GM18498 (cell line): ENCODE data around the gene NR6A1.

Experiments
- ATAC-seq: cut with Tn5 transposase; IDR thresholded peaks from one replicate; pipeline ENCODE4 v1.9.1; 2021; ENCODE audit warnings: mild to moderate bottlenecking, moderate library complexity; ENCODE audit not compliant: unreplicated experiment

The NR6A1 gene

DNA sequence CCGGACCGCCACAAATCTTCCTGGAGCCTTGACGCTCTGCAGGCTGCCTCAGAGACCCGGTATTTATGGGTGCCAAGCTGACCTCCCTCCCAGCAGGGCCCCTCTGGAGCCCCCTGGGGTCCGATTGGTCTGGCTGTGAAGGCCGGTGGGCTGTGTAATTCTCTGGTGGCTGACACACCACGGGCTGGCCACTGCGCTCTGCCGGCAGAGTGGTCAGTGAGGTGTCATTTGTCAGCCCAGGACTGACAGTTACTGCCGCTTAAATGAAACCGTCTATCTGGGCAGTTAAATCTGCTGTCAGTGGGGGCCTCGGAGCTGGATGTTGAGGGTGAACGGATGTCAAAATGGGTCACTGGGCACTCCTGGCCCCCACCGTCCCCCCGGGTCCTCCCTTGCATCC lies 274.6 kb downstream of the NR6A1 start:
- no peak for ATAC-seq

DNA sequence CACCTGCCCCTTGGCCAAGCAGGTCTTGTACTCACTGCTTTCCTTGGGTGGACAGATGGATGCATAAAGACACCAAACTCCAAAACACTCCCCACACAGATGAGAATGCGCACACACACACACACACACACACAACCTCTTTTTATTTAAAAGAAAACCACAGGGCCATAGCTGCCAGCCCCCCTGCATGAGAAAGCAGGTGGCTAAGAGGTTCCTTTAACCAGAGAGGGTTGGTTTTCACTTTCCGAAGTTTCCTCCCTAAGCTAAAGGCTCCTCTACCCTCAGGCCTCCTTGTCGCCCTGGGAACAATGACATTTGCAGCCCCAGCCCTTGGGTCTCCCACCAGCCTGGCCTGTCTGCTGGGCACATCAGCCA lies 275.0 kb downstream of the NR6A1 start:
- ATAC-seq = no peak

DNA sequence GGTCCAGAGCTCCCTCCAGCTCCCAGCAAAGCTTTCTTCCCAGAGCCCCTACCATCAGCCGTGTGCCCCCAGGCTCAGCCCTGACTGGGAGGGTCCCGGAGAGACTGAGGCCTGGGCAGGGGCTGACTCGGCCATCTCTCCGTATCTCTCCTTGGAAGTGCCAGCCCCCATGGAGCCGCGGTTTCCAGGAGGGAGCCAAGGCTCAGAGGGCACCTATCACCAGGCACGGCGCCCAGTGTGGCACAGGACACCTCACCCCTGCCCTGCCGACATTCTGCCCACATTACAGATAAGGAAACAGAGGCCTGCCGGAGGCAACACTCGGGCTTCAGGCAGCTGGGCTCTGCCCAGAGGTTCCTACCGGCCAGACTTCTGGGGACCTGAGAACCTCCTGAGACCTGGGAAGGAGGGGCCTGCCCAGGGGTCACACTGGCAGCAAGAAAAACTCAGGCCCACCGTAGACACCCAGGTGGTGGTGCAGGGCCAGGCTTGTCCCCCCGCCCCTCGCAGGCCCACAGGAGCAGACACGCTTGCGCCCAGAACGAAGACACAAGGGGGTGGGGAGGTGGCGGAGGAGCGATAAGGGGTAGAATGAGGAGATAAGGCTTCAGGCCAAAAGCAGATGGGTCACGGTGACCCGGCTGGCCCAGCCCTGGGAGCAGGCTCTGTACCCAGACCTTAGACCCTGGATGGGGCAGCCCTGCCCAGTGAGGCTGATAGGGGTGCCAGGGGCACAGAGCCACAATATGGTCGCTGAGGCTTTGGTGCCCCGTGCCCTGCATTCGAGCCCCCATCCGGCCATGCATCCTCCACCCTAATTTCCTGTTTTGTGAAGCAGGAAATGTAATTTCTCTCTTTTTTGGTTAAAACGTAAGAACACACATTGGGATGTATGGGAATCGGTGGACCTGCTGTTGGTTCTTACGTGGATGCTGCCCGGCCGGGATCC lies 275.7 kb downstream of the NR6A1 start:
- no peak for ATAC-seq

DNA sequence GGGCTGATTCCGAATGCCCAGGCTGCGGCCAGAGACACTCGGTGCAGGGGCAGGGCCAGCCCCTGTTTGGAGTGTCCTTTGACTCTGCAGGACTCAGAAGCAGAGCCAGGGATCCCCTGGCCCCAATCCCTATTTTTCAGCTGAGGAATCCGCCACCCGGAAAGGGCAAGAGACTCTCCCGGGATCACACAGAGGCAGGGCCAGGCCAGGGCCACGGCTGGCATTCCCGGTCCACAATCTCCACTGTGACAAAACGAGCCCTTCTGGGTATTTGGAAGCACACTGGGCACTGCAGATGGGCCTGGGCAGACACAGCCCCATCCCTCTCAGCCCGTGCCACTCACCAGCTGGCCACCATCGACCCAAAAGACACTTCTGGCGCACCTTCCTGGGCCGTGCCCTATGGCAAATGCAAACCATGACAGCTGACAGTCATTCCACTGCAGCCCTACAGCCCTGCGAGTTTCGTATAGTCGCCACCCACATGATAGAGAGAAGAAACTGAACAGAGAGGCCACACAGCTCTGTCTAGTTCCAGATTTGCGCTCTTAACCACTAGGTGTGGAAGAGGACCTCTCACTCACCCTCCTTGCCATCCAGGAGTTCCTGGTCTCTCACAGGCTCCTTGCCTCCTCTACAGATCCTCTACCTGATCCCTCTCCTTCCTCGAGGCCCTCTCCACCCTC lies 277.2 kb downstream of the NR6A1 start:
- peak; percentile 72 for ATAC-seq

DNA sequence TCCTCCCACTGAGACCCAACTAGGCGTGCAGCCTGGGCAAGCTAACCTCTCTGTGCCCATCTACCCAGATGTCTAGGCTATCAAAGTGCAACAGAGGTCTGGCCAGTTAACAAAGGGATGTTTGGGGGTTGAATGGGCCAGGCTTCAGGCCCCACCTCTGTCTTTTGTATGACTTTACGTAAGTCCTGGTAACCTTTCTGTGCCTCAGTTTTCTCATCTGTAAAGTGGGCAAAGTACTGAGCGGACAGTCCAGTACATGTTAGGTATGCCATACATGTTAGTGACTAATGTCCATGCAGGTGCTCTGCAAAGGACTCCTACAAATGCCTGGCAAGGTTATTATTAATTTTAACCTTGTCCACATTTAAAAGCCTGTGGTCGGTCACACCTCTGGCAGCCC lies 277.9 kb downstream of the NR6A1 start:
- ATAC-seq = no peak

DNA sequence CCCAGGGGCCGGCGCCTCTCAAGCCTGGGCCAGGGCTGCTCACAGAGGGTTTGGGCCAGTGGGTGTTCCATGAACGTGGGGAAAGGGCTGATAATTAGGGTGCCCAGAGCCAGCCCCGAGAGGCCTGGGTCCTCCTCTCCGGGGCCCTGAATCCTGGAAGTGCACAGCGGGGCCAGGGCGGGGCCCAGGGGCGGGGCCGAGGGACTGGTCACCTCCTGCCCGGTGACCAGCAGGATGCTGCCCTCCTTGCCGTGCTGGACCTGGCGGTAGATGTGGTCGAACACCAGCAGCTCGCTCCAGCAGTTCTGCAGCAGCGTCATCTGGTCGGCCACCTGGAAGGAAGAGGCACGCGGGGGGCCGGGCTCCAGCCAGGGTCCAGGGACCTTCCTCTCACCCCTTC lies 278.3 kb downstream of the NR6A1 start:
- no peak for ATAC-seq

DNA sequence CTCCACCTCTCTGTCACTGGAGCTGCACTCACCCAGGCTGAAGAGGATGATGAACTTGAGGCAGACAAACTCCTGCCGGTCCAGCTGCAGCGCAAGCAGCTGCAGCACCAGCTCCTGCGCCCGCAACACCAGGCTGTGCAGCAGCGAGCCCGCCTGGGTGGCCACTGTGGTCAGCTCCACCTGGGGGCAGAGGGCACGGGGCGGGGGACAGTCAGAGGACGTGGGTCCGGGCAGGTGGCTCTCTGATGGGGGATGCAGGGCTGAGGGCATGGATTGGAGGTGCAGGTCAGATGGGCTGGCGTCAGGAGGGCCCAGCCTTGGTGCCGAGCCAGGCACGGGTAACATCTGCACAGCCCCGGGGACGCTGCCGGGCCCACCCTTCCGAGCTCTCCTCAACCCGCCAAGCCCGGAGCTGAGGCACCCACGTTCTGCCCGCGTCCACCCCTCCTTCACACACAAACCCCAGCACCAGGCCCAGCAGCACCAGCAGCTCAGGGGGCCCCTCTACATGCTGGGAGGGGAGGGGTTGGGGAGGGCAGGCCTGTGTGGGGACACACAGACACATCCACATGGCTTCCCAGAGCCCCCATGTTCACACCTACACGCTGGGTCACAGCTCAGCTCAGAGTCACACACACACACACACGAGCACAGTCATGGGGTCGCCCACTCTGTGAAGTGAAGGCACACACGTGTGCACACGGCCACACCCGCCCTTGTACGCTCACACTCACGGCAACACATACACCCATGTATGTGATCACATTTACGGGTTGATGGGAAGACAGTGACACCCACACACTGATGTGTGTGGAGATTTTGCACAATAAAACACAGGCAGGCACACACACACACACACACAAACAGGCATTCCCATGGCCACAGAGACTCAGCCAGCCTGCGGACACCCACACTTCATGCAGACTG lies 279.8 kb downstream of the NR6A1 start:
- ATAC-seq = no peak

DNA sequence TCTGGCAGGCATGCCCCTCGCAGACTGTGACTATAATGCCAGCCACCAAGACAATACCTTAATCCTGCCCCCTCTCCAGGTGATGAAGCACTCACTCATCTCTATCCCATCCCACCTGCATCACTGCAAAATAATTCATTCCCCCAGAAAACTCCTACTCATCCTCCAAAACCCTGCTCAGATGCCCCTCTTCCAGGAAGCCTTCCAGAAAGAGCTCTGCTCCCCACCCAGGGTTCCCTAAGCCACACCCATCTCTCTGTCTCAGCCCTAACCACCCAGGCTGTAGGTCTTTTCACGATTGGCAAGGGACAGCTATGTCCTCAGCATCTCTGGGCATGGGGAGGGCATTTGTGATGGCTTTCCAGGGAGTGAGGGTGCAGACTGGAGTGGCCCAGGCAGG lies 281.1 kb downstream of the NR6A1 start:
- ATAC-seq = no peak

DNA sequence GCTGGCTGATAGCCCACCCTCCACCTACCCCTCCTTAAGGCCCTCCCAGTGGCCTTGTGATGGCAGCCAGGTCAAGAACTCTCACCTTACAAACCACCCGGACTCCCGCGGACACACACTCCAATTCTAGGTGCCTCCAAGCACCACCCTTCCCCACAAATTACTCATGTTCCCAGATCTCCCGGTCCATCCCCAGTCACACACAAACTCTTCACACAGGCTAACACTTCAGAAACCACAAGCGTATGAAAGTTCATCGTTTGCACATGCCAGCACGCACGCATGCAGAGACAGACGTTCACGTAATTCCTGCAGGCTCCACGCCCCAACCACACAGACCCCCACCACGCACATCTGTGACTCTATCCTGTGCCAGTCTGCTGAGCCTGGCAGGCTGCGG lies 281.9 kb downstream of the NR6A1 start:
- ATAC-seq = no peak

DNA sequence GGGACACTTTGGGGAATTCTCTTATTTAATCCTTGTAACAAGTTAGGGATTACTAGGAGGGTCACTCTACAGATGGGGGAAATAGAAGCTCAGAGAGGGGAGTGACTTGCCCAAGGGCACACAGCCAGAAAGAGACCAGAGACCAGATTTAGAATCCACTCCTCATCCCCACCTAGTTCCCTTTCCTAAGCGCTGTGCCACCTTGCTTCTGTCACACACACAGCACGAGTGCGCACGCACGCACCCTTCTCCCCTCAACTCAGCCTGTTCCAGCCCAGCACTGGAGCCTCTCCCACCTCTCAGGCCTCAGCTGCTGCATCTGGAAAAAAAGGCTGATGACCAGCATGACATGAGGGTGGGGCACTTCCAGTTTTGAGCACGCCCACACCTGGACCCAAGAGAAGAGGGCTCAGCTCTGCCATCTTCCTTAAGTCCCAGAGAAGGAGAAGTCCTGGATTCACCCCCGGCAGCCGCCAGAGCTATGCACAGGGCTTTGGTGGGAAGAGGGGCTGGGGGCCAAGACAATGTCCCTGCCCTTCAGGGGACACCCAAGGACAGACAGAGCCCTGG lies 282.4 kb downstream of the NR6A1 start:
- ATAC-seq = no peak

DNA sequence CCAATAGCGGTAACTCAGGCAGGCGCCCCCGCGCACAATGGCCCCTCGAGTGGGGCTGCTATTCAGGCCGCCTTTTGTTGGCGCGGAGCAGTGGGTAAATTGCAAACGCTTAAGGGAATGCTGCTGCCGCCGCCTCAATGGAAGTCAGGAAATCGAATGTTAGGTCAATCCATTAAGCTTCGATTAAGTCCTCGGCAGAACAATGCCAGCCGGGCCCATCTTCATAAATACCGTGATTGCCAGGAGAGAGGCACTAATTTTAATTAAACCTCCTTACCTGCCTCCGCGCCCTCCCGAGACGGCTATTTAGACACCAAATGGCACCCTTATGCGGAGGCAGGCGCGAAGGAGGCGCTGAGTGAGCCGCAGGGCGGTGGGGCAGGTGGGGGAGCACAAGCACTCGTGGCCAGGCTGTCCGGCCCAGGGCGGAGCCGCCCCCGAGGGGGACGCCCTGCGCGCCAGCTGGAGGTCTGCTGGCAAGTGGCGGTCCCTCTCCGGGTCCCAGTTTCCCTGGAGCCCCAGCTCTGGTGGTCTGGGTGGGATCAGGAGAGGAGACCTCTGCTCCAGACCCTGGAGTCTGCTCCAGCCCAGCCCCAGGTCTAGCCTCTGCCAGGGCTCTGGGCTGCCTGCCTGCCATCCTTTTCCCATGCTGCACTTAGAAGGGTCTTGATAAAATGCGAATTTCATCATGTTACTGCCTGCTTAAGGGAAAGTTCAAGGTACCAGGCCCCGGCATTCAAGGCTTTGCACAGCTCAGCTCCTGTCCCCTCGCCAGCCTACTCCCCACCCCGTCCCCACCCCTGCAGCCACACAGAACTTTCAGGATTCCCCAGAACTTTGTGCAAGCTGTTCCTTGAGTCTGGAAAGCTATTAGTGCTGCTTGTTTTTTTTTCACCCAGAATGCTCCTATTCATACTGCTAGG lies 283.6 kb downstream of the NR6A1 start:
- ATAC-seq = no peak

DNA sequence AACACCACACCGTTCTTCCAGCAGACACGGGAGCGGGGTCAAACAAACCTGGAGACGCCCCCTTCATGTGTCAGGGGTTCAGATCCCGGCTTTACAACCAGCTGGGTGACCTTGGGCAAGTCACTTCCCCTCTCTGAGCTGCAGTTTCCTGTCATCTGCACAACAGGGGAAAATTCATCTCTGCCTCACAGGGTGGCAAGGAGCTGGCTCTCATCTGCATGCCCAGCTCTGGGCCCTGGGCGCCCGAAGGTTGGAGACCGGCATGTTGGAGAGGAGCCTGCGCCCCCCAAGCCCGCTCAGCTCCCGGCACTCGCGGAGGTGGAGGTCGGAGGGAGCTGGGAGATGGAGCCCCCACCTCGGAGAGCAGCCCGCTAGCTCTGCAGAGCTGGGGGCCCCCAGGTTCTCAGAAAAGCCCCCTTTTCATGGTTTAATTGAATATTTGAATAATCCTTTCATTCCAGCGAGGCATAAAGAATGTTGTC lies 284.3 kb downstream of the NR6A1 start:
- ATAC-seq = no peak

DNA sequence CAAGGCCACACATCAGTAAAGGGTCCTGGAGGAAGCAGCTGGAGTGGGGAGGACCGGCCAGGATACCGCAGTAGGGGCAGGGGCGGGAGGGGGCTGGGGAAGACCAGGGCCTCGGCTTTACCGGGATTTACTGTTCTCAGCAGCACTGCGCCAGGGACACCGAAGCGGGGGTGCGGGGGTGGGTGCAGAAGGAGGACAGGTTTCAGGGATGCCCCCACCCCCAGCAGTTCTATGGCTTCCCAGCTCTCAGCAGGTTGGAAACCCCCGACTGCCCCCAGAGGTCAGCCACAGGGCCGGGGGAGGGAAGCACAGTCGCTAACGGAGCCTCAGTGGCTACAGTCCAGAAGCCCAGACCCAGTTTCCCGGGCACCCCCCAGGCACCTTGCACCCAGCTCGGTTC lies 285.2 kb downstream of the NR6A1 start:
- no peak for ATAC-seq

DNA sequence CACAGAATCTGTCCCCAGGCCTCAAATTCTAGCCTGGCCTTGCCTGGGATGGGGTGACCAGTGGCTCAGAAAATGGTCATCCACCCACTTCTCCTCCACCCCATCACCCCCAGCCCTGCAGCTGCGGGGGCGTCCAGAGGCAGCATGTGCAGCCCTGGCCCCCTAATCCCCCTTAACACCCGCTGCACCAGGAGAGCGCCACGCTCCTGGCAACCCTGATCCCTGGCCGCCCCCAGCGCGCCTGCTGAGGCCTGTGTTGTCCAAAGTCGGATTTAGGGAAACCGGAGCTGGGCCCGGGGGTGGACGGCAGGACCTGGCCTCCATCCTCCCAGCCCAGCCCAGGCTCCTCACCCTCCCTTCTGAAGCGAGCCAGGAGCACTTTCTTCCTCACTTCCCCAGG lies 285.9 kb downstream of the NR6A1 start:
- ATAC-seq = no peak

DNA sequence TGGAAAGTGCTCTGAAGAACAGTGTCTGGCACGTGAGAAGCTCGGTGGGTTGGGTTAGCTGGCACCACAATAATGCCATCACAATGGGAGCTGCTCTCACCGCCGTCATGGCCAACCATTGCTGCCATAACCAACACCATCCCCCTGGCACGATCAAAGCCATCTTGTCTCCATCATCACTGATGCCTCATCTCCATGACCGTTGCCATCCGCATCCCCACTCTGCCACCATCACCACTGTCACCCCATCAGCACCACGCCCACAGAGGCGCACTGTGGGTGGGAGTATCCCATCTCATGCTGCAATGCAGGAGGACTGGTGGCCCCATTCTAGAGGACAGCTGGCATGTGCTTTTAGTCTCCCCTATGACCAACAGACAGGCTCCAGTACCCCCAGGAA lies 287.6 kb downstream of the NR6A1 start:
- no peak for ATAC-seq

DNA sequence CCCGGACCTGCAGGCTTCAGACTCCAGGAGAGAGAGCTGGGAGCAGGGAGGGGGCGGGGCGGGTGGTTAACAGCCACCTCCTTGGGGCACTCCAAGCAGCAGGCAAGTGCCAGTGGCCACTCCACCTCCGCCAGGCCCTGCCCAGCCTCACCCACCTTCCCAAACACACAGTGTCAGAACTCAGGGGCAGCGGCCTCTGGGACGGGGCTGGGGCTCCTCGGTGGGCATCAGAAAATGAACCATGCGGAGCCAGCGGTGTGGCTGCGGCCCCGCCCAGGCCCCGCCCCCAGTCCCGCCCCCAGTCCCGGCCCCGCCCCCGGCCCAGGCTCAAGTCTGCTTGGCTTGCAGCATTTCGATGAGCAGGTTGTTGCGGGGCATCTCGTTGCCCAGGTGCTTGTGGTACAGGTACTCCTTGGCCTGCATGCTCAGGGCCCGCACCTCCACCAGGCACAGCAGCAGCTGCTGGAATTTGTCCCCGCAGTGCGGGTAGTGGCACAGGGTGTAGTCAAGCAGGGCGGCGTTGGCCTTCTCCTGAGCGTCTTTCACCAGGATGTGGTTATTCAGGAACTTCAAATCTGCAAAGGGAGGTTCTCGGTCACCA lies 288.6 kb downstream of the NR6A1 start:
- no peak for ATAC-seq

DNA sequence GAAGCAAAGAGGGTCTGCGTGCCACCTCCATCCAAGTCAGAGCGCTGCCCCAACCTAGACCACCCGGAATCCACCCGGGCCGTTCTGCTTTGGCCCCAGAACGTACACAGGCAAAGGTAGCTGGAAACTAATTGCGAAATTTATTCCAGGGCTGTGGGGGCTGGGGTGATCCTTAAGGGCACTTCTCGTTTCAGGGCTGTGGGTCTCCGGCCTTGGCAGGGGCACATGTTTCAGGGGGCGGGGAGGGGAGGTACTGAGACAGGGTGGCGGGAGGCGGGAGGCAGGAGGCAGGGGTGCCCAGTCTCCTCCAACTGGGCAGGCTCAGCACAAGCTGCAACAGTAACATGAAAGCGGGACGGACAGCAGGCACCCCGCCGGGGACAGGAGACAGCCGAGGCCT lies 290.0 kb downstream of the NR6A1 start:
- no peak for ATAC-seq

DNA sequence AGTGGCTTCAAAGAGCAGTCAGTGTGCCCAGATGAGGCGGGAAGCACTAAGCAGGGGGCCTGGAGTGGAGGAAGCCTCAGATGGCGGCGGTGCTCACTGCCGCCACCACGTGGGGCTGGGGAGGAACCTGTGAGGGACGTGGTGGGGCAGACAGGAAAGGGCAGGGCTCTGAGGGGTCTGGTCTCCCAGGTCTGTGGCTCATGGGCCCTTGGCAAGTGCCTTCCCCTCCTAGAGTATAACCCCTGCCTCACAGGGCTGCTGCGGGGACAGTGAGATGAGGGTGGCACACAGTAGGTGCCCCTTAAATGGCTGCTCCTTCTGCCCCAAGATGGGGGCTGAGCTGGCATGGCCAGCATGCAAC lies 290.5 kb downstream of the NR6A1 start:
- no peak for ATAC-seq

DNA sequence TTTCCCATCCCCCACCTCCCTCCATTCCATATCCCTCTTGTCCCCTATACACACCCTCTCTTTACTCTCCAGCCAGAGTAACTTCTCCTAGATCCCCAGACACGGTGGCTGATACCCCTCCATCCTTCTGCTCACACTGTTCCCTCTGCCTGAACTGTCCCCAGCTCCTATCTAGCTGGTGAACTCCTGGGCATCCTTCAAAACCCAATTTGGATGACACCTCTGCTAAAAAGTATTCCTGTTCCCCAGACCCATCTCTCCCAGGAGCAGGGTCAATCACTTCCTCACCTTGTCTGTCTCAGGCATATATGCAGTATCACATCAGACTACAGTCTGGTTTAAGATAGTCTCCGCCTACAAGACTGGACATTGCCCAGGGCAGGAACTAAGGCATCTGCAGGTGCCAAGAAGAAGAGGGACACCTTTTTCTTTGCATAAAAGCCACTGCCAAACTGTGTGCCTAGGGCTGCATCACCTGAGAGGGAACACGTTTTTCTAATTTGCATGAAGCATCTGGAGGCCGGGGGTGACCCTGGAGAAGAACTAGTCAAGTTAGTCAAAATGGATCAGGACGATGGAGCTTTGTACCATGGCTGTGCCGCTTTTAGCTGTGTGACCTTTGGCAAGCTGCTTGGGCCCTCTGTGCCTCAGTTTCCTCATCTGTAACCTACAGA lies 291.0 kb downstream of the NR6A1 start:
- ATAC-seq = no peak
